ENCODE data around the gene PTGES3. TPM values are rescaled to one million over a fixed set of nuclear protein-coding genes. Genes with fewer than 3 reads are reported as not detected.

The PTGES3 gene
- total RNA-seq, 4 donors from 2014 or later, result 80.7 to 236 (median 141) TPM

- Histone ChIP-seq H3K36me3 (no peaks in the 10 kb centered on the region), H3K4me1 (peaks cover 13 to 26% of the 10 kb centered on the region in 2 donors), H3K27ac (no peak overlapping the region), H3K9me3 (no peaks in the 10 kb centered on the region), H3K27me3 (no peaks in the 10 kb centered on the region), H3K4me3 (no peak overlapping the region)
- intact Hi-C loops (cut with DNase I; ENCODE audit: low total_unique reads), result no loop called here
- TF ChIP-seq, protein P1, sequence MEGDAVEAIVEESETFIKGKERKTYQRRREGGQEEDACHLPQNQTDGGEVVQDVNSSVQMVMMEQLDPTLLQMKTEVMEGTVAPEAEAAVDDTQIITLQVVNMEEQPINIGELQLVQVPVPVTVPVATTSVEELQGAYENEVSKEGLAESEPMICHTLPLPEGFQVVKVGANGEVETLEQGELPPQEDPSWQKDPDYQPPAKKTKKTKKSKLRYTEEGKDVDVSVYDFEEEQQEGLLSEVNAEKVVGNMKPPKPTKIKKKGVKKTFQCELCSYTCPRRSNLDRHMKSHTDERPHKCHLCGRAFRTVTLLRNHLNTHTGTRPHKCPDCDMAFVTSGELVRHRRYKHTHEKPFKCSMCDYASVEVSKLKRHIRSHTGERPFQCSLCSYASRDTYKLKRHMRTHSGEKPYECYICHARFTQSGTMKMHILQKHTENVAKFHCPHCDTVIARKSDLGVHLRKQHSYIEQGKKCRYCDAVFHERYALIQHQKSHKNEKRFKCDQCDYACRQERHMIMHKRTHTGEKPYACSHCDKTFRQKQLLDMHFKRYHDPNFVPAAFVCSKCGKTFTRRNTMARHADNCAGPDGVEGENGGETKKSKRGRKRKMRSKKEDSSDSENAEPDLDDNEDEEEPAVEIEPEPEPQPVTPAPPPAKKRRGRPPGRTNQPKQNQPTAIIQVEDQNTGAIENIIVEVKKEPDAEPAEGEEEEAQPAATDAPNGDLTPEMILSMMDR (IDR thresholded peaks at IDR 0.05), result no peak
- no peak for TF ChIP-seq POLR2A (IDR thresholded peaks at IDR 0.05)
- DNase-seq, result no peak
These were observed 61.4 kb downstream of the PTGES3 start for GRCh38 chr12:56626701-56627100.

DNA sequence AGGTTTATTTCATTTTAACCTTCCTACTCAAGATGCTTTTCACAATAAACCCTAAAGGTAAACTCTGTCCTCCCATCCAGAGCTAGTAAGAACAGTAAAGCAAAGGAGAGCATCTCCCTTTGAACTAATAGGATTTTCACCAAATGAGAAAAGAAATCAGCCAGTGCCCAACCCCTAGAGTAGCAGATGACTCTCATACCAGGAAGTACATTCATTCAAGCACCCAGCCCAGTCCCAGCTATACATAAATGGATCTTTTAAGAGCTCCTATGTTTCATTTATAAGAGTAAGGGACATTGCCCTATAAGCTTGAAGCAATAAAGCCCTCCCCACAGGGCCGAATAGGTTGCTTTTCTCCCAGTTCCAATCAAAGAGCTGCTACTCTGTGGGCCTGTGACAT, 65.5 kb downstream of the PTGES3 start:
- no peak for DNase-seq
- Histone ChIP-seq H3K4me1 (peaks cover 4 to 27% of the 10 kb centered on the region in 2 donors), H3K36me3 (no peaks in the 10 kb centered on the region), H3K27ac (no peak overlapping the region), H3K27me3 (no peaks in the 10 kb centered on the region), H3K9me3 (no peaks in the 10 kb centered on the region), H3K4me3 (no peak overlapping the region)
- intact Hi-C loops (cut with DNase I; ENCODE audit: low total_unique reads), result no loop called here
- TF ChIP-seq, protein P1 (IDR thresholded peaks at IDR 0.05), result no peak
- TF ChIP-seq POLR2A (IDR thresholded peaks at IDR 0.05), result no peak

DNA sequence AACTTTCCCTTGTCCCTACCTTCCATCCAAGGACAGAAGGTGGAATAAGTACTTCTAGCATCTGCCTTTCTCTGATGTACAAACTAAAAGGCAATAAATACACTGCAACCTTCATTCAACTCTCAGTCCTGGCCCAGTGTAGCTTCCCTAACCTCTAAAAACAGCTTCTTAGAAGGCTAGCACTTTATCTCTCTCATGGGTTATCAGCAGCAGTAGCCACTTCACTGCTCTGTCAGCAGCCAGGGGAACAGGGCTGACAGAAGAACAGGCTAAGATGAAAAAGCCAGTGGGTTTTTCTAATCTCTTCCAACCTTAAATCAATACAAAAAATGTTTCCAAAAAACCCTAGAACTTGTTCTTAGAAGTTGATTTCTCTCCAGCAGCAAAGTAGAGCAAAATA, 71.2 kb downstream of the PTGES3 start:
- no peak for DNase-seq
- no peak overlapping the region for H3K4me3 ChIP-seq
- H3K27ac ChIP-seq, result no peak overlapping the region
- H3K36me3 ChIP-seq, result no peaks in the 10 kb centered on the region
- intact Hi-C loops (cut with DNase I; ENCODE audit: low total_unique reads), result no loop called here
- H3K27me3 ChIP-seq, result no peaks in the 10 kb centered on the region
- peaks cover 0 to 7% of the 10 kb centered on the region in 2 donors for H3K4me1 ChIP-seq
- TF ChIP-seq, protein P1 (IDR thresholded peaks at IDR 0.05), result no peak
- TF ChIP-seq POLR2A (IDR thresholded peaks at IDR 0.05), result no peak
- H3K9me3 ChIP-seq, result no peaks in the 10 kb centered on the region

DNA sequence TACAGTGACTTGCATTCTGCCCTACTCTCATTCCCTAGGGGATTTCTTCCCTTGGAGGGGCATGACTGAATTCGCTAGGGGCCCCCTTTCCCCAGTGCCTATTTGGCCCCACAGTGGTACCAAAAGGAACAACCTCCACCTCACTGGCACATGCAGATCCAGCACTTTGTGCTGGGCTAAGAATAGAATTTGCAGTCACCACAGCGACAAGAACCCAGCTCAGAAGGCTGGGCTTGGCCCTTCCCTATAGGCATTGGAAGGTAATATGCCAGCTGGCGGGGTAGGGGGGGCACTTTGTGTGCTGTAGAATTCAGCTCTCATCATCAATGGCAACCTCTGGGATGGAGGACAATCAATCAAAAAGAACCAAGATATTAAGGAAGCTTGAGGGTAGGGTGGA, 71.8 kb downstream of the PTGES3 start:
- no peaks in the 10 kb centered on the region for H3K36me3 ChIP-seq
- intact Hi-C loops (cut with DNase I; ENCODE audit: low total_unique reads), result no loop called here
- no peak for DNase-seq

DNA sequence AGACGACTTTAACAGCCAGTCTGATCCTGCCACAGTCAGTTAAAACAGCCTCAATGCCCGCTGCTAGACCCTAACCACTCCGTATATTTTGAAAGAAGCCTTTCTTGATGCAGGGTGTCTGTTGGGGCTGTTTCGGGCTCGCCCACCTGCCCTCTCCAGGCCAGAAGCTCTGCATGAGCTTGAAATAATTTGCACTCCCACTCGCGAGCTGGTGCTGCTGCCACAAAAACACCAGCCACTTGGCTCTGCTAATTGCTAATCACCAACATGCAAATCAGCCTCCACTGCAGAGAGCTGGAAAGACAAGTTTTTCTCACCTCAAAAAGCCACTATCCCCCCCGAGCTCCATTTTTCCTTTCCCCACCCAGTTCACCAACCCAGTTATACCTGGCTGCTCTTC, 73.5 kb downstream of the PTGES3 start:
- TF ChIP-seq POLR2A (IDR thresholded peaks at IDR 0.05), result no peak
- TF ChIP-seq, protein P1 (IDR thresholded peaks at IDR 0.05), result no peak
- Histone ChIP-seq H3K27me3 (no peaks in the 10 kb centered on the region), H3K36me3 (no peaks in the 10 kb centered on the region), H3K9me3 (no peaks in the 10 kb centered on the region), H3K27ac (no peak overlapping the region), H3K4me1 (no peaks in the 10 kb centered on the region), H3K4me3 (no peak overlapping the region)
- DNase-seq, result no peak
- intact Hi-C loops (cut with DNase I; ENCODE audit: low total_unique reads), result no loop called here

More for the DNA sequence above, 71.8 kb downstream of the PTGES3 start:
- Histone ChIP-seq H3K27ac (no peak overlapping the region), H3K4me1 (peaks cover 0 to 4% of the 10 kb centered on the region in 2 donors), H3K4me3 (no peak overlapping the region), H3K9me3 (no peaks in the 10 kb centered on the region), H3K27me3 (no peaks in the 10 kb centered on the region)
- TF ChIP-seq POLR2A (IDR thresholded peaks at IDR 0.05), result no peak
- TF ChIP-seq, protein P1 (IDR thresholded peaks at IDR 0.05), result no peak

Small RNAs within 50 kb of the gene (small RNA-seq; reads per million reads assigned to genes)
- not detected for gene RN7SL809P
- 24,717 reads per million, percentile 100 among the genes with 10 or more reads in this experiment for gene SNORD59A

Other genes starting within 250 kb of the PTGES3 start
- 10 to 100 TPM in 1 of 4 donors, 1 to 10 TPM in 3; 2.1 to 19.4 (median 5.6) TPM for gene TIMELESS, start 238.9 kb downstream of the PTGES3 start, total RNA-seq
- not detected for gene MIP, start 233.6 kb downstream of the PTGES3 start, total RNA-seq
- 1 to 10 TPM; 2.4 to 4.4 (median 3.0) TPM for gene SPRYD4, start 219.7 kb downstream of the PTGES3 start, total RNA-seq
- 1 to 10 TPM in 2 of 4 donors, under 1 TPM in 1, not detected in 1; 0.29 to 5.9 (median 1.1) TPM for gene GLS2, start 200.1 kb downstream of the PTGES3 start, total RNA-seq
- 100 to 1,000 TPM in 1 of 4 donors, 10 to 100 TPM in 3; 28.6 to 107 (median 33.0) TPM for gene RBMS2, start 166.5 kb downstream of the PTGES3 start, total RNA-seq
- gene BAZ2A, start 58.0 kb downstream of the PTGES3 start, total RNA-seq, result 100 to 1,000 TPM in 1 of 4 donors, 10 to 100 TPM in 3; 25.1 to 136 (median 28.9) TPM
- 100 to 1,000 TPM; 166 to 279 (median 244) TPM for gene ATP5F1B, start 42.3 kb downstream of the PTGES3 start, total RNA-seq
- gene NACA, start 37.0 kb upstream of the PTGES3 start, total RNA-seq, result 1,000 to 10,000 TPM in 2 of 4 donors, 100 to 1,000 TPM in 2; 942 to 2,684 (median 1,304) TPM
- 10 to 100 TPM in 2 of 4 donors, 1 to 10 TPM in 1, not detected in 1; 6.0 to 71.7 (median 28.6) TPM for gene PRIM1, start 64.0 kb upstream of the PTGES3 start, total RNA-seq
- gene HSD17B6, start 75.0 kb upstream of the PTGES3 start, total RNA-seq, result 10 to 100 TPM in 1 of 4 donors, 1 to 10 TPM in 3; 2.4 to 10.5 (median 7.3) TPM
- under 1 TPM in 2 of 4 donors, not detected in 2; 0.26 to 0.49 TPM for gene SDR9C7, start 246.1 kb upstream of the PTGES3 start, total RNA-seq

Measured in uterus (tissue), 4 donors.